PFSK-1 (cell line): Measurements from ENCODE around the gene ANKRD17.
A peak's percentile ranks its signal among the peaks of the same experiment; 100 is the strongest.

ENCODE experiments used
- POLR2AphosphoS5 ChIP-seq: IDR thresholded peaks from 2 replicates; pipeline ENCODE4 v1.6.1; 2012; ENCODE audit warnings: low read depth, mild to moderate bottlenecking, control low read depth, low read length, moderate library complexity
- REST ChIP-seq, 2 experiments: IDR thresholded peaks; 2 replicates each; pipeline versions ENCODE4 v1.6.1 to v1.8.0; 2011 to 2012; ENCODE audit warnings: low read depth in 2 of 2, low read length in 2 of 2, control low read depth in 1 of 2, inconsistent platforms in 1 of 2, mild to moderate bottlenecking in 1 of 2, moderate library complexity in 1 of 2; ENCODE audit not compliant: insufficient read depth in 1 of 2
- SIN3A ChIP-seq: IDR thresholded peaks from 2 replicates; pipeline ENCODE4 v1.6.1; 2012; ENCODE audit warnings: mild to moderate bottlenecking, low read length, moderate library complexity, borderline replicate concordance; ENCODE audit not compliant: insufficient read depth

GRCh38 chr4:73222466-73223257 is 35.9 kb downstream of the ANKRD17 start:
- TF ChIP-seq POLR2AphosphoS5 (peak; percentile 72), REST (IDR thresholded peaks at IDR 0.05; ENCODE audit: insufficient read depth in 1 of 2, low read depth in 2 of 2, low read length in 2 of 2) (no peak), SIN3A (no peak)
